ENCODE data around the gene GPR141. TPM values are rescaled to one million over a fixed set of nuclear protein-coding genes. Genes with fewer than 3 reads are reported as not detected.

The GPR141 gene
- total and polyA plus RNA-seq, 4 donors: 0.22 to 5.4 TPM; not detected in 2

- no peaks in the 10 kb centered on the region for H3K27me3 ChIP-seq (ENCODE audit: control insufficient read depth, insufficient read depth, low read length)
- no peaks in the 10 kb centered on the region for H3K9me3 ChIP-seq (ENCODE audit: control insufficient read depth, insufficient read depth, low read length)
- no peaks in the 10 kb centered on the region for H3K36me3 ChIP-seq (ENCODE audit: control insufficient read depth, insufficient read depth, low read length)
- H3K27ac ChIP-seq (ENCODE audit: low read depth, low read length): no peak overlapping the region
- 86% methylated on average over 1 of the region's 1 CpG for WGBS (ENCODE audit: insufficient coverage)
- no peaks in the 10 kb centered on the region for H3K4me1 ChIP-seq (ENCODE audit: control insufficient read depth, insufficient read depth, low read length)
- no peak for DNase-seq (ENCODE audit: low read depth in 4 of 6, low spot score in 6 of 6)
- no peak overlapping the region for H3K4me3 ChIP-seq (ENCODE audit: low read depth, low read length)
Measured at GRCh38 chr7:37768611-37769010, 85.0 kb downstream of the GPR141 start.

DNA sequence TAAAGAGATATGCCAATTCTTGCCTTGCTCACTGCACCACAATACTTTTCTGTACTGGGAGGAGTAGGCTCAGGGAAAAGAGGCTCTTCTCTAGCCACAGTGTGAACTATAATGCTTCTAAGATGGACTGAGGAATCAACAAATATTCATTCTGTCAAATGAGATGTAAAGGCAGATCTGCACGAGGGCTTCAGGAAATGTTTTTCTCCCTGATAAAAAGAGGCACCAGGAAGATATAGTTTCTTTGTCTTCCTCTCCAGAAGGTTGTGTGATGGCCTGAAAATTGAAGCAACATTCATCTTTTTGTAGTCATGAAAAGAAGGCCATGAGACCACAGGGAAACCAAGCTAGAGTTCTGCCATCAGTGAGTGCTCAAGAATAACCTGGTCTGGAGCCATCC lies 85.7 kb downstream of the GPR141 start:
- H3K4me1 ChIP-seq (ENCODE audit: control insufficient read depth, insufficient read depth, low read length): no peaks in the 10 kb centered on the region
- no peaks in the 10 kb centered on the region for H3K27me3 ChIP-seq (ENCODE audit: control insufficient read depth, insufficient read depth, low read length)
- WGBS (ENCODE audit: insufficient coverage): no CpG with 5 or more reads among the region's 1 CpG
- H3K4me3 ChIP-seq (ENCODE audit: low read depth, low read length): no peak overlapping the region
- no peak overlapping the region for H3K27ac ChIP-seq (ENCODE audit: low read depth, low read length)
- DNase-seq (ENCODE audit: low read depth in 4 of 6, low spot score in 6 of 6): no peak
- no peaks in the 10 kb centered on the region for H3K9me3 ChIP-seq (ENCODE audit: control insufficient read depth, insufficient read depth, low read length)
- no peaks in the 10 kb centered on the region for H3K36me3 ChIP-seq (ENCODE audit: control insufficient read depth, insufficient read depth, low read length)

DNA sequence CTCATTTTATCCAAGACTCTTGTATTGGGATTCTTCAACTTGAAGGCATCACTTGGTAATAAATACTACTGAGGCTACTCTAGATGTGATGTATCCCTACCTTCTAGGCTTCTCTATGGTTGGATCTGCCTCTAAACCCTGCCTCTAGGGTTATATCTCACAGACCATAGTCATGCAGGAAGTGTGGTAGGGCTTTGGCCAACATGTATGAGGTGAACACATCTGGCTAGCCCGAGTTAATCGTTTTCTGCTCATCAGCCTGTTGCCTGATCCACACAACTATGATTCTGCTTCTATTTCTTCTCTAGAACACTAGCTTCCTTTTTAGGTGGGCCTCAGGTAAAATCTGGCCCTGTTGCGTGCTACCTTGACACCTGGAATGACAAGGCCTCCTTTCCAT lies 86.2 kb downstream of the GPR141 start:
- Histone ChIP-seq H3K27me3 (ENCODE audit: control insufficient read depth, insufficient read depth, low read length) (no peaks in the 10 kb centered on the region), H3K4me3 (ENCODE audit: low read depth, low read length) (no peak overlapping the region), H3K27ac (ENCODE audit: low read depth, low read length) (no peak overlapping the region), H3K4me1 (ENCODE audit: control insufficient read depth, insufficient read depth, low read length) (no peaks in the 10 kb centered on the region), H3K9me3 (ENCODE audit: control insufficient read depth, insufficient read depth, low read length) (no peaks in the 10 kb centered on the region), H3K36me3 (ENCODE audit: control insufficient read depth, insufficient read depth, low read length) (no peaks in the 10 kb centered on the region)
- no peak for DNase-seq (ENCODE audit: low read depth in 4 of 6, low spot score in 6 of 6)
- 93% methylated on average over 2 of the region's 3 CpGs for WGBS (ENCODE audit: insufficient coverage)

DNA sequence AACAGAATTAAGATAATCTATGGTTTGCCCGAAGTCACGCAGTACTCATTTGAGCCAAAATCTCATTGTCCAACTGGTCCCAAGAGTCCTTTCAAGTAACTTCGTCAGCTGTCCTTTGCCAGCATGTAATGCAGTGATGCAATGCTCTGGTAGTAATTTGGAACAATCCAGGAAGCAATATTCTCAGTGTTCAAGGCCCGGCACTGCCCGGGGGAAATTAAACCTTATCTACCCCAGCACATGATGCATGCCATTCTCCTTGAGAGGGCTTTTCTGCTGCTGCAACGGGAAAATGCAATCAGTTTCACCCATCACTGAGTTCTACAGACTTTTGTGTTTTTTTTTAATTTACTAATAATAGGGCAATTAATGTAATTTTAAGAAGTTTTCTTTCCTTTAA lies 87.3 kb downstream of the GPR141 start:
- H3K4me3 ChIP-seq (ENCODE audit: low read depth, low read length): no peak overlapping the region
- WGBS (ENCODE audit: insufficient coverage): no CpG with 5 or more reads among the region's 6 CpGs

DNA sequence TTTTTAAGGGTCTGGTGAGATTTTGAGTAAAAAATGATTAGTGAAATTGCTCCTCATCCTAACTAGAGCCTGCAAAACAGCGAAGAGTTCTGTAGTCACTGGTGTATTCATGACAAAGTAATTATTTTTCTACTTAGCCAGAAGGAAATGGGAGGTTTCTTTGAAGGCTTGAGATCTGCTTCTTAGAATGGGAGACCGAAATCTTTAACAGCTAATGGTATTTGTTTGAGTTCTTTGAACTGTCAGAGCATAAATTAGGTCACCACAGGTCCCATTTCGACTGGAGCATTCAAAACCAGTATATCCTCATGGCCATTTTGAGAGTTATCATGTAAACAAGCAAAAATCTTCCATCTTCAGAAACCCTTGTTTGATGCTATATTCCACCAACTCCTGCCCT lies 87.8 kb downstream of the GPR141 start:
- Histone ChIP-seq H3K27me3 (ENCODE audit: control insufficient read depth, insufficient read depth, low read length) (no peaks in the 10 kb centered on the region), H3K9me3 (ENCODE audit: control insufficient read depth, insufficient read depth, low read length) (peaks cover 3% of the 10 kb centered on the region), H3K4me3 (ENCODE audit: low read depth, low read length) (no peak overlapping the region), H3K36me3 (ENCODE audit: control insufficient read depth, insufficient read depth, low read length) (no peaks in the 10 kb centered on the region), H3K27ac (ENCODE audit: low read depth, low read length) (no peak overlapping the region), H3K4me1 (ENCODE audit: control insufficient read depth, insufficient read depth, low read length) (no peaks in the 10 kb centered on the region)
- no peak for DNase-seq (ENCODE audit: low read depth in 4 of 6, low spot score in 6 of 6)
- no CpG with 5 or more reads among the region's 3 CpGs for WGBS (ENCODE audit: insufficient coverage)

More for the DNA sequence above, 87.3 kb downstream of the GPR141 start:
- peak in 1 of 6 donors; percentile 15 for DNase-seq (ENCODE audit: low read depth in 4 of 6, low spot score in 6 of 6)
- no peaks in the 10 kb centered on the region for H3K4me1 ChIP-seq (ENCODE audit: control insufficient read depth, insufficient read depth, low read length)
- H3K27ac ChIP-seq (ENCODE audit: low read depth, low read length): no peak overlapping the region
- H3K27me3 ChIP-seq (ENCODE audit: control insufficient read depth, insufficient read depth, low read length): no peaks in the 10 kb centered on the region
- peaks cover 2% of the 10 kb centered on the region for H3K9me3 ChIP-seq (ENCODE audit: control insufficient read depth, insufficient read depth, low read length)
- H3K36me3 ChIP-seq (ENCODE audit: control insufficient read depth, insufficient read depth, low read length): no peaks in the 10 kb centered on the region

GRCh38 chr7:37771801-37772200 lies 88.2 kb downstream of the GPR141 start:
- H3K9me3 ChIP-seq (ENCODE audit: control insufficient read depth, insufficient read depth, low read length): peaks cover 3% of the 10 kb centered on the region
- H3K4me3 ChIP-seq (ENCODE audit: low read depth, low read length): no peak overlapping the region
- H3K4me1 ChIP-seq (ENCODE audit: control insufficient read depth, insufficient read depth, low read length): no peaks in the 10 kb centered on the region
- no peak overlapping the region for H3K27ac ChIP-seq (ENCODE audit: low read depth, low read length)
- no peaks in the 10 kb centered on the region for H3K27me3 ChIP-seq (ENCODE audit: control insufficient read depth, insufficient read depth, low read length)
- DNase-seq (ENCODE audit: low read depth in 4 of 6, low spot score in 6 of 6): no peak
- no CpG with 5 or more reads among the region's 1 CpG for WGBS (ENCODE audit: insufficient coverage)
- no peaks in the 10 kb centered on the region for H3K36me3 ChIP-seq (ENCODE audit: control insufficient read depth, insufficient read depth, low read length)

DNA sequence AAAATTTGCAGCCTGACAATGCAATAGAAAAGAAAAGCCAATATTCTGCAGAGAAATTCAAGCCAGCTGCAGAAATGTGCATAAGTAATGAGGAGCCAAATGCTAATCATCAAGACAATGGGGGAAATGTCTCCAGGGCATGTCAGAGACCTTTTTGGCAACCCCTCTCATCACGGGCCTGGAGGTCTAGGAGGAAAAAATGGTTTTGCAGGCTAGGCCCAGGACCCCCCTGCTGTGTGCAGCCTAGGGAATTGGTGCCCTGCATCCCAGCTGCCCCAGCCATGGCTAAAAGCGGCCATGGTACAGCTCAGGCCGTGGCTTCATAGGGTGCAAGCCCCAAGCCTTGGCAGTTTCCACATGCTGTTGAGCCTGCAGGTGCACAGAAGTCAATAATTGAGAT lies 92.4 kb downstream of the GPR141 start:
- H3K27ac ChIP-seq (ENCODE audit: low read depth, low read length): no peak overlapping the region
- H3K4me3 ChIP-seq (ENCODE audit: low read depth, low read length): no peak overlapping the region
- H3K4me1 ChIP-seq (ENCODE audit: control insufficient read depth, insufficient read depth, low read length): no peaks in the 10 kb centered on the region
- 81% methylated on average over 3 of the region's 3 CpGs for WGBS (ENCODE audit: insufficient coverage)
- no peaks in the 10 kb centered on the region for H3K27me3 ChIP-seq (ENCODE audit: control insufficient read depth, insufficient read depth, low read length)
- no peak for DNase-seq (ENCODE audit: low read depth in 4 of 6, low spot score in 6 of 6)
- H3K36me3 ChIP-seq (ENCODE audit: control insufficient read depth, insufficient read depth, low read length): no peaks in the 10 kb centered on the region
- peaks cover 3% of the 10 kb centered on the region for H3K9me3 ChIP-seq (ENCODE audit: control insufficient read depth, insufficient read depth, low read length)

GRCh38 chr7:37781156-37781555 lies 97.6 kb downstream of the GPR141 start:
- H3K36me3 ChIP-seq (ENCODE audit: control insufficient read depth, insufficient read depth, low read length): no peaks in the 10 kb centered on the region
- no CpG with 5 or more reads among the region's 2 CpGs for WGBS (ENCODE audit: insufficient coverage)
- no peak overlapping the region for H3K4me3 ChIP-seq (ENCODE audit: low read depth, low read length)
- H3K4me1 ChIP-seq (ENCODE audit: control insufficient read depth, insufficient read depth, low read length): no peaks in the 10 kb centered on the region
- H3K27ac ChIP-seq (ENCODE audit: low read depth, low read length): no peak overlapping the region
- no peaks in the 10 kb centered on the region for H3K9me3 ChIP-seq (ENCODE audit: control insufficient read depth, insufficient read depth, low read length)
- no peaks in the 10 kb centered on the region for H3K27me3 ChIP-seq (ENCODE audit: control insufficient read depth, insufficient read depth, low read length)
- no peak for DNase-seq (ENCODE audit: low read depth in 4 of 6, low spot score in 6 of 6)

- no peak overlapping the region for H3K27ac ChIP-seq (ENCODE audit: low read depth, low read length)
- no peaks in the 10 kb centered on the region for H3K27me3 ChIP-seq (ENCODE audit: control insufficient read depth, insufficient read depth, low read length)
- H3K4me1 ChIP-seq (ENCODE audit: control insufficient read depth, insufficient read depth, low read length): no peaks in the 10 kb centered on the region
- no peaks in the 10 kb centered on the region for H3K9me3 ChIP-seq (ENCODE audit: control insufficient read depth, insufficient read depth, low read length)
- H3K36me3 ChIP-seq (ENCODE audit: control insufficient read depth, insufficient read depth, low read length): no peaks in the 10 kb centered on the region
- no peak overlapping the region for H3K4me3 ChIP-seq (ENCODE audit: low read depth, low read length)
- no peak for DNase-seq (ENCODE audit: low read depth in 4 of 6, low spot score in 6 of 6)
Measured at GRCh38 chr7:37782166-37782565, 98.6 kb downstream of the GPR141 start.

- Histone ChIP-seq H3K4me1 (ENCODE audit: control insufficient read depth, insufficient read depth, low read length) (no peaks in the 10 kb centered on the region), H3K4me3 (ENCODE audit: low read depth, low read length) (no peak overlapping the region), H3K9me3 (ENCODE audit: control insufficient read depth, insufficient read depth, low read length) (no peaks in the 10 kb centered on the region), H3K27ac (ENCODE audit: low read depth, low read length) (no peak overlapping the region), H3K27me3 (ENCODE audit: control insufficient read depth, insufficient read depth, low read length) (no peaks in the 10 kb centered on the region), H3K36me3 (ENCODE audit: control insufficient read depth, insufficient read depth, low read length) (no peaks in the 10 kb centered on the region)
- no peak for DNase-seq (ENCODE audit: low read depth in 4 of 6, low spot score in 6 of 6)
- no CpG with 5 or more reads among the region's 3 CpGs for WGBS (ENCODE audit: insufficient coverage)
Measured at GRCh38 chr7:37784015-37784414, 100.4 kb downstream of the GPR141 start.

All from spinal cord (tissue), 10 donors.